ENCODE measurements around the gene GINS2. TPM values are rescaled to one million over a fixed set of nuclear protein-coding genes. Genes with fewer than 3 reads are reported as not detected.

GINS2 gene
- total RNA-seq, 1 donor from 2014 or later: not detected

GRCh38 chr16:85719605-85720301, 31.0 kb upstream of the GINS2 start:
- Histone ChIP-seq H3K27ac (no peak overlapping the region), H3K4me3 (no peak overlapping the region), H3K27me3 (no peaks in the 10 kb centered on the region), H3K36me3 (no peaks in the 10 kb centered on the region), H3K4me1 (no peaks in the 10 kb centered on the region), H3K9me3 (no peaks in the 10 kb centered on the region)
- intact Hi-C loops (cut with DNase I): loop anchor here (2.0 to 10.0 kb wide), 2 partner anchors 295 to 445 kb away; no protein-coding TSS in a partner anchor
- TF ChIP-seq, protein P1, sequence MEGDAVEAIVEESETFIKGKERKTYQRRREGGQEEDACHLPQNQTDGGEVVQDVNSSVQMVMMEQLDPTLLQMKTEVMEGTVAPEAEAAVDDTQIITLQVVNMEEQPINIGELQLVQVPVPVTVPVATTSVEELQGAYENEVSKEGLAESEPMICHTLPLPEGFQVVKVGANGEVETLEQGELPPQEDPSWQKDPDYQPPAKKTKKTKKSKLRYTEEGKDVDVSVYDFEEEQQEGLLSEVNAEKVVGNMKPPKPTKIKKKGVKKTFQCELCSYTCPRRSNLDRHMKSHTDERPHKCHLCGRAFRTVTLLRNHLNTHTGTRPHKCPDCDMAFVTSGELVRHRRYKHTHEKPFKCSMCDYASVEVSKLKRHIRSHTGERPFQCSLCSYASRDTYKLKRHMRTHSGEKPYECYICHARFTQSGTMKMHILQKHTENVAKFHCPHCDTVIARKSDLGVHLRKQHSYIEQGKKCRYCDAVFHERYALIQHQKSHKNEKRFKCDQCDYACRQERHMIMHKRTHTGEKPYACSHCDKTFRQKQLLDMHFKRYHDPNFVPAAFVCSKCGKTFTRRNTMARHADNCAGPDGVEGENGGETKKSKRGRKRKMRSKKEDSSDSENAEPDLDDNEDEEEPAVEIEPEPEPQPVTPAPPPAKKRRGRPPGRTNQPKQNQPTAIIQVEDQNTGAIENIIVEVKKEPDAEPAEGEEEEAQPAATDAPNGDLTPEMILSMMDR (IDR thresholded peaks at IDR 0.05): no peak
- no peak for DNase-seq (ENCODE audit: low spot score in 2 of 2)

GRCh38 chr16:85718682-85719081, 29.9 kb upstream of the GINS2 start:
- H3K36me3 ChIP-seq: no peaks in the 10 kb centered on the region
- intact Hi-C loops (cut with DNase I): loop anchor here (2.0 to 10.0 kb wide), 2 partner anchors 294 to 444 kb away; no protein-coding TSS in a partner anchor
- TF ChIP-seq, protein P1 (IDR thresholded peaks at IDR 0.05): peak in 2 of 3 experiments; percentile 22 to 31
- H3K27ac ChIP-seq: no peak overlapping the region
- H3K27me3 ChIP-seq: no peaks in the 10 kb centered on the region
- no peak for DNase-seq (ENCODE audit: low spot score in 2 of 2)
- H3K4me3 ChIP-seq: no peak overlapping the region
- no peaks in the 10 kb centered on the region for H3K9me3 ChIP-seq
- no peaks in the 10 kb centered on the region for H3K4me1 ChIP-seq

DNA sequence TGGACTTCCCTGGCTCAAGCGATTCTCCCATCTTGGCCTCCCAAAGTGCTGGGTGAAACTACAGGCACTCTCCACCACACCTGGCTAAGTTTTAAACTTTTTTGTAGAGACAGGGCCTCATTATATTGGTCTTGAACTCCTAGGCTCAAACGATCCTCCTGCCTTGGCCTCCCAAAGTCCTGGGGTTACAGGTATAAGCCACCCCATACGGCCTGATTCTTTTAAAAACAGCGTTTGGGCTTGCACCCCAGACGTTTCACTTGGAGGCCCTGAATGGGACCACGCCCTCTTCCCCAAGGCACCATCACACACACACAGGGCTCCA, 29.4 kb upstream of the GINS2 start:
- intact Hi-C loops (cut with DNase I): loop anchor here (2.0 to 10.0 kb wide), 2 partner anchors 293 to 443 kb away; no protein-coding TSS in a partner anchor
- TF ChIP-seq, protein P1 (IDR thresholded peaks at IDR 0.05): peak in 1 of 3 experiments; percentile 1

GRCh38 chr16:85717393-85718152, 28.8 kb upstream of the GINS2 start:
- no peaks in the 10 kb centered on the region for H3K9me3 ChIP-seq
- H3K36me3 ChIP-seq: no peaks in the 10 kb centered on the region
- peak in 1 of 2 donors; percentile 70 for DNase-seq (ENCODE audit: low spot score in 2 of 2)
- H3K27ac ChIP-seq: no peak overlapping the region
- intact Hi-C loops (cut with DNase I): loop anchor here (2.0 to 10.0 kb wide), 2 partner anchors 293 to 443 kb away; no protein-coding TSS in a partner anchor
- TF ChIP-seq, protein P1 (IDR thresholded peaks at IDR 0.05): peak; percentile 62 to 84 (median 70)
- no peaks in the 10 kb centered on the region for H3K27me3 ChIP-seq
- no peak overlapping the region for H3K4me3 ChIP-seq
- no peaks in the 10 kb centered on the region for H3K4me1 ChIP-seq

More for the DNA sequence above, 29.4 kb upstream of the GINS2 start:
- no peak for DNase-seq (ENCODE audit: low spot score in 2 of 2)
- Histone ChIP-seq H3K27me3 (no peaks in the 10 kb centered on the region), H3K4me1 (no peaks in the 10 kb centered on the region), H3K36me3 (no peaks in the 10 kb centered on the region), H3K27ac (no peak overlapping the region), H3K9me3 (no peaks in the 10 kb centered on the region), H3K4me3 (no peak overlapping the region)

DNA sequence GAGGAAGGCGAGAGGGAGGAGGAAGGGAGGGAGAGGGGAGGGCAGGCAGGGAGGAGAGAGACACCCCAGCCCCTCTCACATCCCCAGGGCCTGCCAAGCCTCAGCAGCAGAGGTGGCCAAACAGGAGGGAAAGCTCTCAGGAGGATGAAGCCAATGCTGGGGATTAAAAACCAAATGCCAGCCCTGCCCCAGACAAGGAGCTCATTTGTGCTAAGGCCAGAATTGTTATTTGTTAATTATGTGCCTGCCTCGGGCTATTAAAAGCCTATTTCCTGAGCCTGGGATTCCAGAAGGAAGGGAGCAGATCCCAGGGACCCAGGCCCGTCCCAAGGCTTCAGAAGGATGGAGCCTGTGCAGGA, 27.9 kb upstream of the GINS2 start:
- Histone ChIP-seq H3K4me1 (no peaks in the 10 kb centered on the region), H3K27ac (no peak overlapping the region), H3K9me3 (peaks cover 0 to 5% of the 10 kb centered on the region in 2 donors), H3K36me3 (no peaks in the 10 kb centered on the region), H3K4me3 (no peak overlapping the region), H3K27me3 (no peaks in the 10 kb centered on the region)
- TF ChIP-seq, protein P1 (IDR thresholded peaks at IDR 0.05): no peak
- intact Hi-C loops (cut with DNase I): loop anchor here (10.0 kb wide), 1 partner anchor 292 kb away; no protein-coding TSS in a partner anchor
- DNase-seq (ENCODE audit: low spot score in 2 of 2): no peak

All from ascending aorta (tissue), 2 donors.